Cardiac muscle cell (in vitro differentiated cells and primary cell): ENCODE measurements around the gene ZNF768. TPM values are rescaled to one million over a fixed set of nuclear protein-coding genes. Genes with fewer than 3 reads are reported as not detected.

Source experiments
- DNase-seq, 2 donors: peaks; one replicate each; pipeline versions ENCODE4 v3.0.0 to v3.0.0-alpha.2; 2010 to 2017; ENCODE audit warnings: low read depth in 1 of 2, low spot score in 1 of 2
- H3K27ac ChIP-seq: fragments of 200-600 bp; sonication (generic); 2 replicates; pipeline ENCODE4 v1.5.1; 2016
- H3K27me3 ChIP-seq: fragments of 200-600 bp; sonication (generic); 2 replicates; pipeline ENCODE4 v1.6.0; 2016; ENCODE audit warnings: control low read depth
- H3K36me3 ChIP-seq: fragments of 200-600 bp; sonication (generic); 2 replicates; pipeline ENCODE4 v1.5.1; 2016; ENCODE audit warnings: control low read depth
- H3K4me1 ChIP-seq: fragments of 200-600 bp; sonication (generic); 2 replicates; pipeline ENCODE4 v1.8.1; 2017; ENCODE audit warnings: low read depth, mild to moderate bottlenecking, mixed run types
- H3K4me3 ChIP-seq: fragments of 200-600 bp; sonication (generic); 2 replicates; pipeline ENCODE4 v1.5.1; 2016; ENCODE audit warnings: mild to moderate bottlenecking
- H3K9me3 ChIP-seq: fragments of 200-600 bp; sonication (generic); 2 replicates; pipeline ENCODE4 v1.5.1; 2017; ENCODE audit warnings: low read depth, mild to moderate bottlenecking, control low read depth
- polyA plus RNA-seq: library from polyadenylated mRNA; unstranded; fragments of >200 nt; fragmentation: Nextera tagmentation; extraction: Ambion mirVana; gene quantifications from 2 replicates; pipeline ENCODE4 v1.2.1, GENCODE V29; 2016
- total RNA-seq: library from RNA; depleted of rRNA; stranded (reverse); fragments of >200 nt; gene quantifications from 2 replicates; pipeline ENCODE4 v1.2.3, GENCODE V29; 2016
- TF ChIP-seq, protein P1 (sequence below): IDR thresholded peaks from 2 replicates; pipeline ENCODE4 v1.5.1; 2012; ENCODE audit warnings: low read depth, mild to moderate bottlenecking, low read length

Gene ZNF768
- total and polyA plus RNA-seq, 2 experiments from 2014 or later = 19.4 to 79.1 TPM

- Histone ChIP-seq H3K4me3 (no peak overlapping the region), H3K27me3 (no peaks in the 10 kb centered on the region), H3K36me3 (no peaks in the 10 kb centered on the region), H3K9me3 (no peaks in the 10 kb centered on the region), H3K27ac (no peak overlapping the region), H3K4me1 (no peaks in the 10 kb centered on the region)
- DNase-seq = no peak
- TF ChIP-seq, protein P1, sequence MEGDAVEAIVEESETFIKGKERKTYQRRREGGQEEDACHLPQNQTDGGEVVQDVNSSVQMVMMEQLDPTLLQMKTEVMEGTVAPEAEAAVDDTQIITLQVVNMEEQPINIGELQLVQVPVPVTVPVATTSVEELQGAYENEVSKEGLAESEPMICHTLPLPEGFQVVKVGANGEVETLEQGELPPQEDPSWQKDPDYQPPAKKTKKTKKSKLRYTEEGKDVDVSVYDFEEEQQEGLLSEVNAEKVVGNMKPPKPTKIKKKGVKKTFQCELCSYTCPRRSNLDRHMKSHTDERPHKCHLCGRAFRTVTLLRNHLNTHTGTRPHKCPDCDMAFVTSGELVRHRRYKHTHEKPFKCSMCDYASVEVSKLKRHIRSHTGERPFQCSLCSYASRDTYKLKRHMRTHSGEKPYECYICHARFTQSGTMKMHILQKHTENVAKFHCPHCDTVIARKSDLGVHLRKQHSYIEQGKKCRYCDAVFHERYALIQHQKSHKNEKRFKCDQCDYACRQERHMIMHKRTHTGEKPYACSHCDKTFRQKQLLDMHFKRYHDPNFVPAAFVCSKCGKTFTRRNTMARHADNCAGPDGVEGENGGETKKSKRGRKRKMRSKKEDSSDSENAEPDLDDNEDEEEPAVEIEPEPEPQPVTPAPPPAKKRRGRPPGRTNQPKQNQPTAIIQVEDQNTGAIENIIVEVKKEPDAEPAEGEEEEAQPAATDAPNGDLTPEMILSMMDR = no peak
Measured at GRCh38 chr16:30511509-30511908, 14.9 kb downstream of the ZNF768 start.

DNA sequence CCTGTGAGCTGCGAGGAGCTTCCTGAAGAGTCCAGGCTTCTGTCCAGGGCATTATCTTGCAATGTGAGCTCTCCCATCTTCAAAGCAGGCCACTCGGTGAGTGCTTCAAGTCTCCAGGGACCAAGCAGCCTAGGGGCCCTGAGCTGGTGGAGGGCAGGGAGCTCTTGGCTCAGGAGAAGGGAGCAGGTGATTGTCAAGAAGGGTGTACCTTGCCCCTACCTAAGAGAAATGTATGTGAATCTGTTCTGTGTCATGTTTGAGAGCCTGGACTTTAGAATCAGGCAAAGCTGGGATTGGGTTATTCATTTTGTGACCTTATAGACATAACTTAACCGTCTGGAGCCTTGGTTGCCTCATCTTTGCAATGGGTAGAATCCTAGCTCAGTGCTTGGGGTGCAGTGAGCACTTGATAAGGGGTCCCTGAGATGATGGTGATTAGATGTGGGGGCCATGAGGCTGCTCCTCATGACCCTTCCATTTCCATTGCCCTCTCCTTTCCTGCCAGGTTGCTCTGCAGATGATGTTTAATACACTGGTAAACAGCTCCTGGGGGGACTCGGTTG lies 15.9 kb downstream of the ZNF768 start:
- H3K4me1 ChIP-seq = no peaks in the 10 kb centered on the region
- H3K27ac ChIP-seq = no peak overlapping the region
- no peak overlapping the region for H3K4me3 ChIP-seq
- DNase-seq = no peak
- no peaks in the 10 kb centered on the region for H3K9me3 ChIP-seq
- H3K36me3 ChIP-seq = no peaks in the 10 kb centered on the region
- no peaks in the 10 kb centered on the region for H3K27me3 ChIP-seq
- TF ChIP-seq, protein P1 = no peak

DNA sequence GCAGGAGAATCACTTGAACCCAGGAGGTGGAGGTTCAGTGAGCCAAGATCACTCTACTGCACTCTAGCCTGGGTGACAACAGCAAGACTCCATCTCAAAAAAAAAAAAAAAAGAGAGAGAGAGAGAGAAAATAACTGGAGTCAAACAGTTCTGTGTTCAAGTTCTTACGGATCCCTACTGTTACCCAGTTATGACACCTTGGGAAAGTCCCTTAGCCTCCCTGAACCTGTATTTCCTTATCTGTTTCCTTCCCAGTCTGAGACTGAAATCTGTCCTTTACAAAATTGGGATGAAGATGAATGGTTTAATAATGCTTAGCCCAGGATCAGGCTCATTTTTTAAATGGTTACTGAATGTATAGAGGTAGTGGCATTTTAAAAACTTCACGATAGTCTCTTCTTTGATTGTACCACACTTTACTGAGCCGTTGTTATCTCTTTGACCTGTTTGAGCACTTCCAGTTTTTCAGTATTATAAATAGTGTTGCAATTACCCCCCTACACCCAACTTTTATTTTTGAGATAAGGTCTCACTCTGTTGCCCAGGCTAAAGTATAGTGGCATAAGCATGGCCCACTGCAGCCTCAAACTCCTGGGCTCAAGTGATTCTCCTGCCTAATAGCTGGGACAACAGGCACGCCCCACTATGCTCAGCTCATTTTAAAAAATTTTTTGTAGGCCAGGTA lies 17.1 kb downstream of the ZNF768 start:
- TF ChIP-seq, protein P1 = no peak
- H3K9me3 ChIP-seq = no peaks in the 10 kb centered on the region
- no peak for DNase-seq
- no peaks in the 10 kb centered on the region for H3K4me1 ChIP-seq
- H3K36me3 ChIP-seq = no peaks in the 10 kb centered on the region
- no peak overlapping the region for H3K27ac ChIP-seq
- H3K4me3 ChIP-seq = no peak overlapping the region
- H3K27me3 ChIP-seq = no peaks in the 10 kb centered on the region

DNA sequence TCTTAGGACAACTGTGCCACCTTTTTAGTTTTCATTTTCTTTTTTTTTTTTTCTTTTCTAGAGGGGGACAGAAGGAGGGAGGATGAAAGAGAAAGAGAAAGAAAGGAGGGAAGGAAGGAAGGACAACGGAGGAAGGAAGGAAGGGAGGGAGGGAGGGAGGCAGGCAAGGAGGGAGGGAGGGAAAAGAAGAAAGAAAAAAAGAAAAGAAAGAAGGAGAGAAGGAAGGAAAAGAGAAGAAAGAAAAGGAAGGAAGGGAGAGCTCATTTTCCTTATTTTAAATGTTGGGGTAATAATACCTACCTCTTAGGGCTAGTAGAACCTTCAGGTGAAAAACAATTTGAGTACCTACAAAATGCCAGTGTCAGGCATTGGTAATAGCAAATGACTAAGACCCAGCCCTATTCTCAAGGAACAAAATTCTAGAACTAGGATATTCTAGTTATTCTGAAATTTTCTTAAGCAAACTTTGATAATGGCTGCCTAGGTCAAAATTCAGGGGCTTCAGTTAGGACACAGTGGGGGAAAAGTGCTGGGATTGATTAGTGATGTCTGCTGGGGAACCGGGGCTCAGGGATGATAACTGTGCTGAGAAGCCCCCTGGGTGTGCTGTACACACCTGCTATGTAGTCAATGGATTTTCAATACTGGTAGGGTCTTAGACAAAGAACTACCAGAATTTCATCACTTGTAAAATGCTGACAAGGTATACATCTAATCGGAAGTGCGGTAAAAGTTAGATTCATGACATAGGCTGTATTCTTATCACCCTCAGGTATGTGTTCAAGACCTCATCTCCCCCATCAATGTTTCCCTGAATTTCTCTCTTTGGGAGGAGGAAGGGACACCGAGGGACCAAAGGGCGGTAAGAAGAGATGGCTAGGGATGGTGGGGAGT lies 22.7 kb downstream of the ZNF768 start:
- no peaks in the 10 kb centered on the region for H3K27me3 ChIP-seq
- TF ChIP-seq, protein P1 = no peak
- H3K27ac ChIP-seq = no peak overlapping the region
- no peaks in the 10 kb centered on the region for H3K9me3 ChIP-seq
- no peak for DNase-seq
- no peaks in the 10 kb centered on the region for H3K4me1 ChIP-seq
- H3K36me3 ChIP-seq = no peaks in the 10 kb centered on the region
- no peak overlapping the region for H3K4me3 ChIP-seq

GRCh38 chr16:30499284-30499683 lies 27.1 kb downstream of the ZNF768 start:
- no peaks in the 10 kb centered on the region for H3K27me3 ChIP-seq
- TF ChIP-seq, protein P1 = no peak

More at GRCh38 chr16:30499284-30499683, 27.1 kb downstream of the ZNF768 start:
- Histone ChIP-seq H3K9me3 (no peaks in the 10 kb centered on the region), H3K4me1 (no peaks in the 10 kb centered on the region), H3K4me3 (no peak overlapping the region), H3K27ac (no peak overlapping the region), H3K36me3 (no peaks in the 10 kb centered on the region)
- DNase-seq = no peak
